MCF 10A (cell line): Measurements from ENCODE around the gene PPP1R26. TPM values are rescaled to one million over a fixed set of nuclear protein-coding genes. Genes with fewer than 3 reads are reported as not detected.
"Not testable (repeated sequence)": the region's sequence is repeated elsewhere in the genome, so short reads cannot be mapped to it uniquely, and the experiment has no call there.

ENCODE experiments used
- BruUV-seq: library from RNA; stranded (reverse); fragments of 400-500 nt; replicated peaks from 2 replicates; lab custom pipeline; 2021; lab: Mats Ljungman, UMichigan
- CTCF ChIA-PET: fragments of 300-600 bp; sonication (Branson Sonifier 250); formaldehyde crosslinking; extraction: SDS; loops from one replicate; lab custom pipeline; 2021; ENCODE audit warnings: antibody characterized with exemption, inconsistent platforms; lab: Yijun Ruan, JAX
- POLR2A ChIA-PET: fragments of 300-600, 350-650 bp; sonication (Branson Sonifier 250); formaldehyde crosslinking; extraction: SDS; loops from one replicate; lab custom pipeline; 2020; ENCODE audit warnings: antibody characterized with exemption, inconsistent platforms; lab: Yijun Ruan, JAX
- DNase-seq: peaks from one replicate; pipeline ENCODE4 v3.0.0-alpha.2; 2018; ENCODE audit not compliant: unreplicated experiment
- H3K27ac Mint-ChIP-seq: one replicate; pipeline ENCODE4 v1.8.0; 2022; ENCODE audit warnings: mild to moderate bottlenecking, low read depth, mixed read lengths; ENCODE audit not compliant: unreplicated experiment
- H3K27me3 Mint-ChIP-seq: one replicate; pipeline ENCODE4 v1.8.0; 2022; ENCODE audit warnings: mixed read lengths; ENCODE audit not compliant: insufficient read depth, unreplicated experiment
- H3K36me3 Mint-ChIP-seq: one replicate; pipeline ENCODE4 v1.8.0; 2022; ENCODE audit warnings: mild to moderate bottlenecking, moderate library complexity, mixed read lengths; ENCODE audit not compliant: insufficient read depth, unreplicated experiment
- H3K4me1 Mint-ChIP-seq: one replicate; pipeline ENCODE4 v1.8.0; 2022; ENCODE audit warnings: mixed read lengths; ENCODE audit not compliant: insufficient read depth, unreplicated experiment
- H3K4me3 Mint-ChIP-seq: one replicate; pipeline ENCODE4 v1.8.0; 2022; ENCODE audit warnings: mild to moderate bottlenecking, moderate library complexity, mixed read lengths; ENCODE audit not compliant: unreplicated experiment
- H3K9me3 Mint-ChIP-seq: one replicate; pipeline ENCODE4 v1.8.0; 2022; ENCODE audit warnings: mixed read lengths; ENCODE audit not compliant: unreplicated experiment
- CTCF ChIP-seq: fragments of 200-600 bp; IDR thresholded peaks from one replicate; pipeline ENCODE4 v1.8.0; 2022; ENCODE audit warnings: antibody characterized with exemption, mild to moderate bottlenecking; ENCODE audit not compliant: unreplicated experiment
- intact Hi-C: fragments of 100-400 bp; cut with micrococcal nuclease; formaldehyde crosslinking; loops from 2 replicates; pipeline ENCODE4 v1.14.1; 2022
- total RNA-seq: library from RNA; stranded (reverse); gene quantifications from 2 replicates; pipeline ENCODE4 v1.2.3, GENCODE V29; 2022

PPP1R26 gene
- total RNA-seq, 1 experiment from 2014 or later, result 19.1 TPM

GRCh38 chr9:135439916-135440315 lies 39.7 kb upstream of the PPP1R26 start:
- ChIA-PET CTCF (interaction anchor here (0.6 to 1.1 kb wide), 3 partner anchors 27 to 1104 kb away, joined by 3 to 4 read pairs (median 3); no protein-coding TSS in a partner anchor), POLR2A (no interaction called here)
- Mint-ChIP-seq H3K27me3 (peaks cover 19% of the 10 kb centered on the region), H3K9me3 (peaks cover 20% of the 10 kb centered on the region), H3K27ac (no peak overlapping the region), H3K4me1 (no peaks in the 10 kb centered on the region), H3K36me3 (no peaks in the 10 kb centered on the region), H3K4me3 (no peak overlapping the region)
- intact Hi-C loops, result no loop called here
- no peak for DNase-seq
- BruUV-seq, result no TSS peak
- no peak for TF ChIP-seq CTCF

DNA sequence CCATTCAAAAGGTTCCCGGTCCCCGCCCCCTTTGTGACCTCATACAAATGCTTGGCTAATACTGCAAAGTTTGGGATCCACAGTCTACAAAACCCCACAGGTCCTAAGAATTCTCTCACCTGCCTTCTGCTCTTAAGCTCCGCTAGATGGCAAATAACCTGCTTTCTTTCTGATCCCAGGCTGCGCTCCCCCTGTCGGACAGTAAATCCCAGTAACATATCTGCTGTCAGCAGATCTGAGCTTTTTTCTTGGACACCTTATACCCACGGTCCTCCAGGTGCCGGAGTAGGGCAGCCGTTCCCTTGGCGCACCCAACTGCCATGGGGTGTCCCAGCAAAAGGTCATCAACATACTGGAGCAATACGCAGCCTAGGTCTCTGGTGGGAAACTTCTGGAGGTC lies 39.0 kb upstream of the PPP1R26 start:
- CTCF ChIA-PET, result interaction anchor here (0.6 to 1.1 kb wide), 3 partner anchors 28 to 1921 kb away, joined by 3 to 4 read pairs (median 3); no protein-coding TSS in a partner anchor

DNA sequence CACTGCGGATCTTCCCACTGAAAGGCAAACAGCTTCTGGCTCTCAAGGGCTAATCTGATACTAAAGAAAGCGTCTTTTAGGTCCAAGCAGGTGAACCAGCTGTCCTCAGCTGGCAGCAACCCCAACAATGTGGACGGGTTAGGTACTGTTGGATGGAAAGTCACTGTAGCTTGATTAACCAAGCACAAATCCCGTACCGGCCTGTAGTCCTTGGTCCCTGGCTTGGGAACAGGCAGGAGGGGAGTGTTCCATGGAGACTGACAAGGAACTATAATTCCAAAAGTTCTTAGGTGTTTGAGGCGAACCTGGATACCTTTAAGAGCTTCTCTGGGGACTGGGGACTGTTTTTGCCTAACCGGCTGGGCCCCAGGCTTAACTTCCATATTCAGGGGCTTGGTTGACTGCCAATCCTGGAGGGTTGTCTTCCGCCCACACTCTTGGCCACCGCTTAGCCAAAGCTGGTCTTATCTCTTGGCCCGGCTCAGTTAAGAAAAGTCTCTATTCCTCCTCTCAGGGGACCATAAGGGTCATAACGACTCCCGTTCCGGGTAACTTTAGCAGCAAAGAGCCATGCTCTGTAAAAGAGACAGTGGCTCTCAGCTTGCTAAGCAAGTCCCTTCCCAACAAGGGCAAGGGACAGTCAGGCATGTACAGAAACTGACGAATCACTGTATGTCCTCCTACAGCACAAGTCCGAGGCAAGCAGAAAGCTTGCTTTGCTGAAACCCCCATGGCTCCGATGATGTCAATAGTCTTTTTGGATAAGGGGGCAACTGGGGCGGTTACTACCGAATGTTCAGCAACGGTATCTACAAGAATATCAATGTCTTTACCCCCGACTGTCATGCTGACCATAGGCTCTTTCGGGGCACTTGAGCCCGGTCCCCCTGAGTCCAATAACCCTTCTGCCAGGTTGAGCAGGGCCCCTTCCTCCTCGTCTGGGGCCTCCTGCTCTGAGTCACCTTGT lies 38.2 kb upstream of the PPP1R26 start:
- H3K4me3 Mint-ChIP-seq, H3K27ac Mint-ChIP-seq, BruUV-seq, DNase-seq, intact Hi-C loops, POLR2A ChIA-PET, H3K4me1 Mint-ChIP-seq, H3K36me3 Mint-ChIP-seq: not testable (repeated sequence)
- Mint-ChIP-seq H3K27me3 (peaks cover 30% of the 10 kb centered on the region), H3K9me3 (peaks cover 20% of the 10 kb centered on the region)
- CTCF ChIA-PET, result interaction anchor here (0.6 to 1.8 kb wide), 3 partner anchors 28 to 1922 kb away, joined by 3 to 6 read pairs (median 4); no protein-coding TSS in a partner anchor

More for the DNA sequence above, 39.0 kb upstream of the PPP1R26 start:
- peaks cover 26% of the 10 kb centered on the region for H3K27me3 Mint-ChIP-seq
- no peaks in the 10 kb centered on the region for H3K36me3 Mint-ChIP-seq
- POLR2A ChIA-PET, result no interaction called here
- no TSS peak for BruUV-seq
- H3K27ac Mint-ChIP-seq, result no peak overlapping the region
- intact Hi-C loops, result no loop called here
- H3K4me1 Mint-ChIP-seq, result no peaks in the 10 kb centered on the region
- TF ChIP-seq CTCF, result no peak
- H3K9me3 Mint-ChIP-seq, result peaks cover 20% of the 10 kb centered on the region
- H3K4me3 Mint-ChIP-seq, result no peak overlapping the region
- DNase-seq, result no peak

GRCh38 chr9:135442075-135442474 lies 37.5 kb upstream of the PPP1R26 start:
- ChIA-PET CTCF (interaction anchor here (1.8 kb wide), 1 partner anchor 29 kb away, joined by 6 read pairs; no protein-coding TSS in a partner anchor), POLR2A (no interaction called here)
- no TSS peak for BruUV-seq
- intact Hi-C loops, result no loop called here
- Mint-ChIP-seq H3K27ac (no peak overlapping the region), H3K27me3 (peaks cover 30% of the 10 kb centered on the region), H3K4me1 (no peaks in the 10 kb centered on the region), H3K9me3 (peaks cover 14% of the 10 kb centered on the region), H3K4me3 (no peak overlapping the region), H3K36me3 (no peaks in the 10 kb centered on the region)
- TF ChIP-seq CTCF, result no peak
- DNase-seq, result no peak
